HepG2 (cell line): ENCODE results near the gene CACNG4.

Experiments
- ARHGAP35 ChIP-seq: sonication (generic); formaldehyde crosslinking; IDR thresholded peaks from 2 replicates; pipeline ENCODE4 v1.9.0; 2022; ENCODE audit warnings: mild to moderate bottlenecking, inconsistent platforms, moderate library complexity, missing genetic modification reagents, borderline replicate concordance
- BRCA1 ChIP-seq: sonication (generic); formaldehyde crosslinking; IDR thresholded peaks from 2 replicates; pipeline ENCODE4 v1.4.0; 2020; ENCODE audit warnings: missing genetic modification reagents
- CTCF ChIP-seq: sonication (generic); formaldehyde crosslinking; IDR thresholded peaks from 2 replicates; pipeline ENCODE4 v1.5.0; 2020; ENCODE audit warnings: mild to moderate bottlenecking, missing genetic modification reagents, moderate library complexity
- EZH2 ChIP-seq: conservative IDR thresholded peaks from 2 replicates; pipeline ENCODE4 v1.6.1; 2012; ENCODE audit warnings: mild to moderate bottlenecking, low read depth, low read length, moderate library complexity
- KAT7 ChIP-seq: IDR thresholded peaks from 2 replicates; pipeline ENCODE4 v1.6.1; 2018; ENCODE audit warnings: borderline replicate concordance, missing compliant biosample characterization
- KLF15 ChIP-seq: sonication (generic); formaldehyde crosslinking; IDR thresholded peaks from 2 replicates; pipeline ENCODE4 v1.8.1; 2023; ENCODE audit warnings: borderline replicate concordance, mild to moderate bottlenecking, inconsistent platforms, missing genetic modification reagents, mixed read lengths
- NFYC ChIP-seq: IDR thresholded peaks from 2 replicates; pipeline ENCODE4 v1.6.1; 2016; ENCODE audit warnings: missing genetic modification reagents, missing compliant biosample characterization
- TBL1XR1 ChIP-seq: fragments of 150-350 bp; IDR thresholded peaks from 2 replicates; pipeline ENCODE4 v1.6.1; 2014; ENCODE audit warnings: borderline replicate concordance, low read length; ENCODE audit not compliant: partially characterized antibody
- THAP11 ChIP-seq: IDR thresholded peaks from 2 replicates; pipeline ENCODE4 v1.6.1; 2016; ENCODE audit warnings: missing biosample characterization, missing genetic modification reagents
- ZNF20 ChIP-seq: sonication (generic); formaldehyde crosslinking; IDR thresholded peaks from 2 replicates; pipeline ENCODE4 v1.4.0; 2020; ENCODE audit warnings: mild to moderate bottlenecking, moderate library complexity, missing genetic modification reagents
- ZNF580 ChIP-seq: IDR thresholded peaks from 2 replicates; pipeline ENCODE4 v1.6.1; 2016; ENCODE audit warnings: low read depth, borderline replicate concordance

GRCh38 chr17:67079491-67079890 lies 115.0 kb downstream of the CACNG4 start:
- TF ChIP-seq CTCF (CRISPR knock-in tag), result no peak
- no peak for TF ChIP-seq KAT7 (CRISPR knock-in tag)
- TF ChIP-seq TBL1XR1, result no peak
- no peak for TF ChIP-seq ARHGAP35 (CRISPR knock-in tag)
- no peak for TF ChIP-seq THAP11 (CRISPR knock-in tag)
- TF ChIP-seq NFYC, result no peak
- TF ChIP-seq BRCA1, result no peak
- no peak for TF ChIP-seq ZNF580 (CRISPR knock-in tag)
- TF ChIP-seq EZH2, result no peak
- TF ChIP-seq ZNF20, result no peak
- TF ChIP-seq KLF15, result no peak
